ENCODE results near the gene SMIM35.

DNA sequence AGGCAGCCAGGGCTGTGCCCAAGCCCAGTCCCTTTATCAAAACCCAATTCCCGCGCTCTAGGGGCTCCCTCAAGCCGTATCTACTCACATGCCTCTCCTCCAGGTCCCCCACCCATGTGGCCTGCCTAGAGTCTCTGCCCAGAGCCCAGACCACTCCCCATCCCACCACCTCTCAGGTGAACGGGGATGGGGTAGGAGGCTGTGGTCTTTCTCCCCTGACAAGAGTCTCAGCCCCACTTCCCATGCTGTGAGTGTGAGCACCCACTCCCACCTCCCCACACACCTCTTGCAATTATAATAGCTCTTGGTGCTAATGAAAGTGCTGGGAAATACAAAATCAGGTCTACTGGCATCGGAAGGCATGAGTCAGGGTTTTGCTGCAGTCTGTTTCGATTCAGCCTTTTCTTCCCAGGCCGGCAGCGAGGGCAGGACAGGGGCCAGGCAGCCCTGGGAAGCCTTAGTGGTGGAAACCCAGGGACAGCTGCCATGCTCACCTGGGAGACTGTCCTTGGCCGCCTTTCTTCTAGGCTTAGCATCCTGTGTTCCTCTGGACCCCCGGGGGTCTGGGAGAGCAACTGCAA is 26.6 kb downstream of the SMIM35 start:
- TF ChIP-seq, protein P1, sequence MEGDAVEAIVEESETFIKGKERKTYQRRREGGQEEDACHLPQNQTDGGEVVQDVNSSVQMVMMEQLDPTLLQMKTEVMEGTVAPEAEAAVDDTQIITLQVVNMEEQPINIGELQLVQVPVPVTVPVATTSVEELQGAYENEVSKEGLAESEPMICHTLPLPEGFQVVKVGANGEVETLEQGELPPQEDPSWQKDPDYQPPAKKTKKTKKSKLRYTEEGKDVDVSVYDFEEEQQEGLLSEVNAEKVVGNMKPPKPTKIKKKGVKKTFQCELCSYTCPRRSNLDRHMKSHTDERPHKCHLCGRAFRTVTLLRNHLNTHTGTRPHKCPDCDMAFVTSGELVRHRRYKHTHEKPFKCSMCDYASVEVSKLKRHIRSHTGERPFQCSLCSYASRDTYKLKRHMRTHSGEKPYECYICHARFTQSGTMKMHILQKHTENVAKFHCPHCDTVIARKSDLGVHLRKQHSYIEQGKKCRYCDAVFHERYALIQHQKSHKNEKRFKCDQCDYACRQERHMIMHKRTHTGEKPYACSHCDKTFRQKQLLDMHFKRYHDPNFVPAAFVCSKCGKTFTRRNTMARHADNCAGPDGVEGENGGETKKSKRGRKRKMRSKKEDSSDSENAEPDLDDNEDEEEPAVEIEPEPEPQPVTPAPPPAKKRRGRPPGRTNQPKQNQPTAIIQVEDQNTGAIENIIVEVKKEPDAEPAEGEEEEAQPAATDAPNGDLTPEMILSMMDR (IDR thresholded peaks at IDR 0.05; ENCODE audit: insufficient read depth, low read length, poor library complexity, severe bottlenecking) = no peak
- TF ChIP-seq EZH2phosphoT487 (conservative IDR thresholded peaks at IDR 0.05; ENCODE audit: low read length) = no peak

Data from SU-DHL-6 (cell line).